Activated CD8-positive, alpha-beta memory T cell treated with anti-CD3 and anti-CD28 coated beads for 36 hours (primary cell): ENCODE data around the gene TMEM270. TPM values are rescaled to one million over a fixed set of nuclear protein-coding genes. Genes with fewer than 3 reads are reported as not detected.

ENCODE experiments used
- total RNA-seq, 2 experiments: library from RNA; stranded (reverse); gene quantifications; one replicate each; pipeline ENCODE4 v1.2.3, GENCODE V29; 2021

Gene TMEM270
- total RNA-seq, 2 experiments from 2014 or later = not detected

Other genes with a start within 250 kb of the TMEM270 start
- gene MLXIPL, start 236.6 kb upstream of the TMEM270 start, total RNA-seq = not detected
- gene VPS37D, start 193.3 kb upstream of the TMEM270 start, total RNA-seq = under 1 TPM; 0.13 to 0.23 TPM
- gene DNAJC30, start 177.7 kb upstream of the TMEM270 start, total RNA-seq = 10 to 100 TPM in 1 of 2 experiments, 1 to 10 TPM in 1; 9.3 to 11.0 TPM
- gene BUD23, start 177.6 kb upstream of the TMEM270 start, total RNA-seq = 100 to 1,000 TPM; 109 to 112 TPM
- gene STX1A, start 141.5 kb upstream of the TMEM270 start, total RNA-seq = 10 to 100 TPM; 22.2 to 24.1 TPM
- 10 to 100 TPM; 26.1 to 26.6 TPM for gene ABHD11, start 122.4 kb upstream of the TMEM270 start, total RNA-seq
- not detected for gene CLDN3, start 90.9 kb upstream of the TMEM270 start, total RNA-seq
- gene CLDN4, start 30.2 kb upstream of the TMEM270 start, total RNA-seq = not detected
- under 1 TPM in 1 of 2 experiments, not detected in 1; 0.21 TPM for gene METTL27, start 18.6 kb upstream of the TMEM270 start, total RNA-seq
- gene ELN, start 167.0 kb downstream of the TMEM270 start, total RNA-seq = under 1 TPM in 1 of 2 experiments, not detected in 1; 0.06 TPM
- 10 to 100 TPM; 28.8 to 29.1 TPM for gene LIMK1, start 222.6 kb downstream of the TMEM270 start, total RNA-seq